Liver (tissue), 3 donors: Measurements from ENCODE around the gene TM4SF1.

Experiments
- ATF3 ChIP-seq: IDR thresholded peaks from 2 replicates; pipeline ENCODE4 v1.6.1; 2016; ENCODE audit warnings: antibody characterized with exemption
- CTCF ChIP-seq: fragments of 150-350 bp; IDR thresholded peaks from 2 replicates; pipeline ENCODE4 v1.5.1; 2017; ENCODE audit warnings: improper control_type of control experiment, low read depth, low read length; ENCODE audit not compliant: missing input control
- EGR1 ChIP-seq, 2 donors: IDR thresholded peaks; 2 replicates each; pipeline ENCODE4 v1.6.1; 2016 to 2018; ENCODE audit warnings: antibody characterized with exemption in 2 of 2, low read depth in 2 of 2
- FOXA1 ChIP-seq: IDR thresholded peaks from 2 replicates; pipeline ENCODE4 v1.6.1; 2016; ENCODE audit warnings: antibody characterized with exemption
- GABPA ChIP-seq, 2 donors: IDR thresholded peaks in 1 of 2; conservative IDR thresholded peaks in 1 of 2; 2 replicates each; pipeline ENCODE4 v1.6.1; 2016; ENCODE audit warnings: antibody characterized with exemption in 2 of 2, mild to moderate bottlenecking in 1 of 2, moderate library complexity in 1 of 2
- JUND ChIP-seq, 2 donors: IDR thresholded peaks; 2 replicates each; pipeline ENCODE4 v1.6.1; 2016; ENCODE audit warnings: antibody characterized with exemption in 2 of 2
- MAX ChIP-seq: IDR thresholded peaks from 2 replicates; pipeline ENCODE4 v1.6.1; 2016; ENCODE audit warnings: antibody characterized with exemption
- RAD21 ChIP-seq, 2 donors: IDR thresholded peaks; 2 replicates each; pipeline ENCODE4 v1.6.1; 2016; ENCODE audit warnings: antibody characterized with exemption in 2 of 2, mild to moderate bottlenecking in 2 of 2
- REST ChIP-seq: IDR thresholded peaks from 2 replicates; pipeline ENCODE4 v1.6.1; 2016; ENCODE audit warnings: antibody characterized with exemption, mild to moderate bottlenecking
- RXRA ChIP-seq, 2 donors: IDR thresholded peaks; 2 replicates each; pipeline ENCODE4 v1.6.1; 2017 to 2018; ENCODE audit warnings: antibody characterized with exemption in 2 of 2, mild to moderate bottlenecking in 1 of 2
- SP1 ChIP-seq: IDR thresholded peaks from 2 replicates; pipeline ENCODE4 v1.6.1; 2018; ENCODE audit warnings: antibody characterized with exemption, mild to moderate bottlenecking
- TAF1 ChIP-seq: conservative IDR thresholded peaks from 2 replicates; pipeline ENCODE4 v1.6.1; 2016; ENCODE audit warnings: antibody characterized with exemption, mild to moderate bottlenecking
- YY1 ChIP-seq: IDR thresholded peaks from 2 replicates; pipeline ENCODE4 v1.6.1; 2016; ENCODE audit warnings: antibody characterized with exemption, mild to moderate bottlenecking
- donor health status: healthy.
- donor health status: healthy.

GRCh38 chr3:149332227-149332765 is 45.2 kb downstream of the TM4SF1 start:
- TF ChIP-seq RXRA (IDR thresholded peaks at IDR 0.05) (no peak), CTCF (no peak), MAX (no peak), FOXA1 (no peak), TAF1 (no peak), YY1 (no peak), RAD21 (IDR thresholded peaks at IDR 0.05) (no peak), REST (no peak), EGR1 (IDR thresholded peaks at IDR 0.05; ENCODE audit: low read depth in 2 of 2) (no peak), ATF3 (no peak), SP1 (no peak), GABPA (IDR thresholded peaks at IDR 0.05 in 1 of 2, conservative IDR thresholded peaks at IDR 0.05 in 1 of 2) (no peak), JUND (IDR thresholded peaks at IDR 0.05) (no peak)
